Measurements from ENCODE around the gene DPY19L2. TPM values are rescaled to one million over a fixed set of nuclear protein-coding genes. Genes with fewer than 3 reads are reported as not detected.
A peak's percentile ranks its signal among the peaks of the same experiment; 100 is the strongest.
"Not testable (repeated sequence)": the region's sequence is repeated elsewhere in the genome, so short reads cannot be mapped to it uniquely, and the experiment has no call there.

The DPY19L2 gene
- total RNA-seq, 1 experiment from 2014 or later: 4.1 TPM

DNA sequence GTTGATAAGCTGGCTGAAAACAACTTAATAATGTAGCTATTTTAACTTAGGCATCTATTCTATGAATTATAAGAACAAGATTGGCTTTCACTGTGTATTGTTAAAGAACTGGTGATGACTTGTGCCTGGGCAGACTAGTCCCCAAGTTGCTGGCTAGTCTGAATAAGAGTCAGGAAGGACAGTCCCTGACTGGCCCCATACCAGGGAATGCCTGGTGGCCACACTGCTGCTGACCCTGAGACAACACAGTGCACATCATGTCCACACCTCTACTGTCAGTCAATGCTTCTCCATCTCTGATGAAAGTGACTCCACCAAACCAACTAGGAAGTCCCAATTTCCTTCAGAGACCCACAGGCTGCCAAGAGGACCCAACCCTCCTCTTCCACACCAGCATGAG lies 130.5 kb downstream of the DPY19L2 start:
- not testable (repeated sequence) for DNase-seq (ENCODE audit: low read depth)

DNA sequence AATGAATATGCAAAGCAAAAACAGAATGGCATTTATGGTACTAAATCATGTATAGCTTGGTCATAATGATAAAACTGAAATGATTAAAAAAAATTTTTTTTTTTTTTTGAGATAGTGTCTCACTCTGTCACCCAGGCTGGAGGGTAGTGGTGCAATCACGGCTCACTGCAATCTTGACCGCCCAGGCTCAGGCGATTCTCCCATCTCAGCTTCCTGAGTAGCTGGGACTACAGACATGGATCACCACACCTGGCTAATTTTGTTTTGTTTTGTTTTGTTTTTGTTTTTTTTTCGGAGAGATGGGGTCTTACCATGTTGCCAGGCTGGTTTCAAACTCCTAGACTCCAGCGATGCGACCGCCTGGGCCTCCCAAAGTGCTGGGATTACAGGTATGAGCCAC lies 138.7 kb downstream of the DPY19L2 start:
- not testable (repeated sequence) for DNase-seq (ENCODE audit: low read depth)

- DNase-seq (ENCODE audit: low read depth): peak; percentile 8
These were observed 142.5 kb downstream of the DPY19L2 start for GRCh38 chr12:63525831-63526230.

DNA sequence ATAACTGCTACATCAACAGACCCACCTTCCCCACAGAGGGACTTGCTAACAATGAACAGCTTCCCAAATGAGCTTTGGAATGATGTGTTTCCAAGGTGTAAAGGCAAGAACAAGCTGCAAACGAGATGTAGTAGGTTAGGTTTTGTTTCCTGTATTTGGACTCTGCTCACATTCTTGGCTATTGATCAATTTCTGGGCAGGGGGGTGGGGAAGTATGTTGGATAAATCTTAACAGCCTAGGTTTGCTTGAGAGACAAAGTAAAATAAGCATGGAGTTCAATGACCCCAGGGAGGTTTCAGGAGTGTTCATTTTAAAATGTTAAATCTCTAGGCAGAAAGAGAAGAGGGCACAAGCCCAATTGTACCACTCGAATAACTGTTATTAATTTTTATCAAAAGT lies 146.6 kb downstream of the DPY19L2 start:
- no peak for DNase-seq (ENCODE audit: low read depth)

Other genes starting within 250 kb of the DPY19L2 start
- 16.1 and 17.8 TPM in 2 replicates for gene RXYLT1, start 111.4 kb upstream of the DPY19L2 start, total RNA-seq (2014; rRNA removed; shearing (Covaris generic))
- gene SRGAP1, start 176.2 kb upstream of the DPY19L2 start, total RNA-seq (2014; rRNA removed; shearing (Covaris generic)): 2.3 and 4.0 TPM in 2 replicates